Renal pelvis (tissue), 4 donors: ENCODE measurements around the gene CRYGN. TPM values are rescaled to one million over a fixed set of nuclear protein-coding genes. Genes with fewer than 3 reads are reported as not detected.

Experiments used
- DNase-seq: peaks from one replicate; pipeline ENCODE4 v3.0.0-alpha.2; 2013
- polyA plus RNA-seq, 3 donors: library from polyadenylated mRNA; unstranded; fragments of 120-200 nt; gene quantifications; one replicate each; pipeline ENCODE4 v1.2.1, GENCODE V29; 2013; ENCODE audit not compliant: insufficient read length in 3 of 3

The CRYGN gene
- polyA plus RNA-seq, 3 donors = 2.5 to 5.1 (median 3.7) TPM

GRCh38 chr7:151428378-151429236 lies 11.3 kb downstream of the CRYGN start:
- peak; percentile 93 for DNase-seq

- no peak for DNase-seq
These were observed 12.1 kb downstream of the CRYGN start for GRCh38 chr7:151427705-151428377.

DNA sequence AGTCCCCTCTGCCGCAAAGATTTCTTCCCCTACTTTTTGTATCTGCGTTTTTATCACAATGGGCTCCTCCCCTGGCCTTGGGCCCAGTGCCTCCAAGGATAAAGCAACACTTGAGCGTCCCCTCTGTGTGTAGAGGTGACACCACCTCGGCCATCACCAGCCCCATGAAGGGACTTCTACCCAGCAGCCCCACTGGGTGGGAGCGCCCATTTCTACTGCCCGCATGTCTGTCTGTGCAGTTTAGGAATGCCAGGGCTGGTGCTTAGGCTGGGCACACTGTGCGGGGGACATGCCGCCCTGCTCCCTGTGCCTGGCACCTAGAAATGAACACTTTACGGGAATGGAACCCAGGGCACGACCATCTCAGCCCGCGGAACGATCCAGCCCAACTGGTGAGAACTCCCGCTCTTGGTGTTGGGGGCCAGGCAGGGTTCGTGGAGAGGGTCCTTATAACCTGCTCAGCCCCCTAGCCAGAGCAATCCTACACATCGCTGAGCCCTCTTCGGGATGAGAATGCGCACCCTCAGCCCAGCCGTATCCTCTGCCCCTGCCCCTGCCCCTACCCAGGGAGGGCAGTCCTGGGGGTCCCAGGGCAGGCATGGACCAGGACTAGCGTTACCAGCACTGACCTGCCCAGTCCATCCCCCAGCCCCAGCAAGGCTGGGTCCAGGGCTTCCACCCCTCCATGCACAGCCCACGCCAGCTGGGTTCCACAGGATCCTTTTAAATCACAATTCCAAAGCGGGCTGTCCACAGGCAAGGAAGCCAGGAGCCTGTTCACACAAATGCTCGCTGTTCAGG lies 12.8 kb downstream of the CRYGN start:
- no peak for DNase-seq

GRCh38 chr7:151426441-151426903 lies 13.5 kb downstream of the CRYGN start:
- no peak for DNase-seq

- DNase-seq = no peak
These were observed 14.1 kb downstream of the CRYGN start for GRCh38 chr7:151425670-151426440.

DNA sequence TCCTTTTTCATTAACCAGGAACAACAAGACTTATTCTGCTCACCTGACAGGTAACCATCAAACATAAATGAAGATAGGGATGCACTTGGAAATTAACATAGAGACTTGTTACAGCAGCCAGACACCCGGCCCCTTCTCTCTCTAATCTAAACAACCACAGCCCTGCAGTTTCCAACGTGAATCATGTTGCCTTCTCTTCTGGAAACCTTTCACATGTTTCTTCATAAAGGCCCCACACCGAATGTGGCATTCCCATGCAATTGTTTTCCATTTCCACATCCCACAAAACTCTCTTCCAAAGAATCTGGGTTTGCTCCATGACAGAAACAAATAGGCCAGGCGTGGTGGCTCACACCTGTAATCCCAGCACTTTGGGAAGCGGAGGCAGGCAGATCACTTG lies 15.1 kb downstream of the CRYGN start:
- no peak for DNase-seq

DNA sequence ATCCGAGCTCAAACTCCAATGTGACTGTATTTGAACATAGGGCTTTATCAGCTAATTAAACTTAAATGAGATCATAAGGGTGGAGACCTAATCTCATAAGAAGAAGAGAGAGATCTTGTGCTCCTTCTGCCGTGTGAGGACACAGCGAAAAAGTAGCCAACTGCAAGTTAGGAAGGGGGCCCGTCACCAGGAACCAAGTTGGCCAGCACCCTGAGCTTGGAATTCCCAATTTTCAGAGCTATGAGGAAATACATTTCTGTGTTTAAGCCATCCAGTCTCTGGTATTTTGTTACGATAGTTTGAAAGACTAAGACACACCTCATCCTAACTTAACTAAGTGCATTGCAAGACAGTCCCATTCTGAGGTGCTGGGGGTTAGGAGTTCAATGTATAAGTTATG lies 16.0 kb downstream of the CRYGN start:
- no peak for DNase-seq

DNA sequence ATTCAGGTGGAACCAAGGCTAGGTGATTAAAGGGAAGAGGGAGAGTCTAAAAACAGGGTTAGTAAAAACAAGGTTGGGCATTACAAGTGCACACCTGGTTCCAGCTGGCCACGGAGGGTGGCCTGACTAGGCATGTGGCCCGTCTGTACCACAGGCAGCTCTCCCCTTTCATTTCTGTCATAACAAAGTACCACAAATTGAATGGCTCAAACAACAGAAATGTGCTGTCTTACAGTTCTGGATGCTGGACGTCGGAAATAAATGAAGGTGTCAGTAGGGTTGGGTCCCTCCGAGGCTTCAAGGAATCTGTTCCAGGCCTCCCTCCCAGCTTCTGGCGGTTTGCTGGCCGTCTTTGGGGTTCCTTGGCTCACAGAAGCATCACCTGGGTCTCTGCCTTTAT lies 16.7 kb downstream of the CRYGN start:
- DNase-seq = no peak

DNA sequence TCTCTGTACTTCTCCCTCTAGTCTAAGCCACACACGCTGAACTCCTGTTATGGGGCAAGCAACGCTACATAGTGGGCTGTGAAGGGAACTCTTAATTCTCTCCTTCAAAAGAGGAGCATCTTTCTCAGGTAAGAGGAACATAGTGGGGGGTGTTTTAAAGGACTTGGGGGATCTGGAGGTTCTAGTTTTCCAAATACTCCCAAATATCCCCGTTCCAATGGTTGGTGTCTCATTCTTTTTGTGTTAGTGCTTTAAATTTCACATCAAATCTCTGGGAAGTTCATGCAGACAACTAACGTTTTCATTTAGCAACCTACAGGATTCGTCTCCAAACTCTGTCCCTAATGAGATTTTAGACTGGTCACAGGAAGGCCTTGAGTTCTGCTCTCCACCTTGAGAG lies 17.7 kb downstream of the CRYGN start:
- DNase-seq = no peak

GRCh38 chr7:151420144-151420543 lies 19.8 kb downstream of the CRYGN start:
- DNase-seq = no peak

DNA sequence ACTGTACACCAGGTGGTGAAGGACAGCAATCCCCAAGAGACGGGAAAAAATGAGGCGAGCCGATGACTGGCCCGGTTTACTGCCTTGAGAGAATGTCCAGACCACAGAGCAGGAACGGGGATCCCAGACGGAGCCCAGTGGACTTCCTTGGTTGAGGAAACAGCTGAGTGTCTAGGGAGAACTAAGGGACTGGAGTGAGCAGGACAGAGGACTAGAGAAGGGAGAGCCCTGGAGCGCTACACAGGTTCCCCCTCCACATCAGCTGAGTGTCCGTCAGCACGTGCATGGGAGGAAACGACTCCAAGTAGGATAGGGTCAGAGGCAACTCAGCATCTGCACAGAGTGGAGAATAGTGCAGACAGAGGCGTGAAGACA lies 23.0 kb downstream of the CRYGN start:
- no peak for DNase-seq

DNA sequence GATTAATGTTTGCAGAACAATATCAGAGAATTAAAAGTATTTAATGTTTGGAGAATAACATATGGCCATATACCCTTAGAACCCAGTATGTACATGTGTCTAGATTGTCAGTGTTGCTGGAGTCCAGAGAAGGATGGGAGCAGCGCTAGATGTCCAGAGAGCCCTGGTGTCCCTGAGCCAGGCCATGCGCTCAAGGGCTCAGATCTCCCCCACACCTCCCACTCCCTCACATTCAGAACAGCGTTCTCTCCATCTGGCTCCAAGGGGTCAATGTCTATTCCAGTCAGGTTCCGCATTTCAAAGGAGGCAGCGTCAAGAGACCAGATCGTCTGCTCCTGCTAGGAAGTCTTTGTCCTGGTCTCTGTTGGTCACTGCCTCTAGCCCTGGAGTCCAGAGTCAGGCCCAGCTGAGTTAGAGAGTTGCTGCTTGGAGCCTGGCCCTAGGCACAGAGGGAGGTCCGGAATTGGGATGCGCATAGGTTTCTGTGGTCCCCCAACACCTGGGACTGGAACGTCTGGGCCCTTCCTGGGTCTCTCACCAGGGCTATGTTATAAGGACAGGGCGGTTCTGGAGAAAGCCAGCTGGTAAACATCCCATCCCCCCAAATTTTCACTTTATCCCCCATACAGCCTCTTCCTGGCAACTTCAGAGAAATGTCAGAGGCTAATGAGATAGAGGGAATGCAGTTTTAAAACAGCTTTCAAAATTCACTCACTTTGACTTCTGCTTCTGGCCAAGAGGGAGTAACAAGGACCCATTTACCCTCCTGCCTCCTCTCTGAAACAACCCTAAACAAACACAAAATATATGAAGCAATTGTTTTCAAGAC lies 23.6 kb downstream of the CRYGN start:
- no peak for DNase-seq

- no peak for DNase-seq
These were observed 24.4 kb downstream of the CRYGN start for GRCh38 chr7:151415375-151416105.

DNA sequence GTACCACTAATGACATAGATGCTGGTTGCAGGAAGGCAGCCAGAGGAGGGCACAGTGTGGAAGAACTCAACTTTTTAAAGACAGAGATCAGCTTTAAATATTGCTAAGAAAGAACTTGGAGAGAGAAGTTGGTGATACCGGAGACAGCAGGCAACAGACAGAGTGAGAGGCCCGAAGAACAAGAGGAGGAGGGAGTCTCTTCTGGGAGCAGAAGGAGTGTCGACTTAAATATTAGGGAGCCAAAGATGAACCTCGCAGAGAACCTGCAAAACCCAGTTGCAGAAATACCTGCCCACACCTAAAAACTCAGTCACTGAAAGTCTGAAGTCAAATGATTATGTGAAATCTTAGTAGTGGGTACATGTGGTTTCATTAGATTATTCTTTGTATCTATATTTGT lies 26.7 kb downstream of the CRYGN start:
- no peak for DNase-seq

- DNase-seq = no peak
These were observed 27.6 kb downstream of the CRYGN start for GRCh38 chr7:151412318-151412717.

DNA sequence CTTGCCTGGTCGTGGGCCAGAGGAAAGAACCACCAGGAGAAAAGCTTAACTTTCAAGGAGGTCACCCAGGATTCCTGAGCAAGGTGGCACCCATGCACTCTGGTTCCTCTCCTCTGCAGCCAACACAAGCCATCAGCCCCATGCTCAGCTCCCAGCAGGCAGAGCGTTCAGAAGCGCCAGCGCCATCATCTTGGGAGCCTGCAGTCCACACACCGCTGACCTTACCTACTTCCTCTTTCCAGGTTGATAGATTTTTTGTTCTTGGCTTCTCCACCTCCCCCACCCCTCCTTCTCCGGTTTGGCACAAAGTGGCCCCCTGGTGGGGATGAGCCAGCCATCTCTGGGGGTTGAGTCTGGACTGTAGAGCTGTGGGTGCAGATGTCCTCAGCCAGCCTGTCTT lies 28.4 kb downstream of the CRYGN start:
- DNase-seq = no peak

- DNase-seq = peak; percentile 79
These were observed 29.2 kb downstream of the CRYGN start for GRCh38 chr7:151410405-151411390.

DNA sequence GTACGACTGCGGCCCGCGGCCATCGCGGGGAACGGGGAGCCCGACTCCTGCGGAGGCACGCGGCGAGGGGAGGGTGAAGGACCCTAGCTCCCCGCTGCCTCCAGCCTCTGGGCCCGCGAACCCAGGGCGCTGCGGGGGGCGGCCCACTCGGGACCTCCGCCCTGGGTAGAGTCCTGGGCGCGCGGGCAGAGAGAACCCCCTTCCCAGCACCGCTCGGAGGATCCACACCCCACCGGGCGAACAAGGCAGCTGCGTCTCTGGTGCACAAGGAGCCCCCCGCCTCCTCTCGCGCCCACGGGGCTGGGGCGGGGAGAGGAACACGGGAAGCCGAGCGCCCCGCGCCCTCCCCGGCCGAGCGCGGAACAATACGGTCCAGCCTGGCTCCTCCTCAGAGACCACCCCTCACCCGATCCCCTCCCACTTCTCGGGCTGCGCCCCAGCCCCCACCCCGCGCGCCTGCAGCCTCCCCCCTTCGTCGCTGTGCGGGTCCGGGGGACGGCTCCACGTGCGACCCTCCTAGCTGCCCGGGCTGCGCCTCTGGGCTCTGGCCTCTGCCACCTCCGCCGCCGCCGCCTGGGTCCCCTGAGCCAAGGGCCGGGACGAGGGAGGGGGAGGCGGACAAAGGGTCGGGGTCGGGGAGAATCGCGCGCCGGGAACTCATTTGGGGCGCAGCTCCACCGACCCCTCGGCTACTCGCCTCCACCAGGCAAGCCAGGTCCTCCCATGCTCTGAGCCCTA lies 30.1 kb downstream of the CRYGN start, which contains the start of gene WDR86:
TSS of gene WDR86 (minus strand) at position 372 of the 738 bp plus-strand sequence. CDS start 449 bp downstream, outside the sequence.
- DNase-seq = peak; percentile 80
